BE2C (cell line): Measurements from ENCODE around the gene CDH13.

Experiments used
- DNase-seq: peaks from one replicate; pipeline ENCODE4 v3.0.0-alpha.2; 2020
- H3K27me3 ChIP-seq: fragments of 250-450 bp; sonication (Bioruptor Pico); 2 replicates; pipeline ENCODE4 v1.5.1; 2020; ENCODE audit warnings: mild to moderate bottlenecking
- H3K36me3 ChIP-seq: fragments of 250-450 bp; sonication (Bioruptor Pico); 2 replicates; pipeline ENCODE4 v1.5.1; 2020; ENCODE audit warnings: mild to moderate bottlenecking
- H3K4me1 ChIP-seq: fragments of 250-450 bp; sonication (Bioruptor Pico); 2 replicates; pipeline ENCODE4 v1.5.1; 2020
- H3K4me3 ChIP-seq: 2 replicates; pipeline ENCODE4 v1.5.1; 2011; ENCODE audit warnings: low read depth, low read length
- H3K9me3 ChIP-seq: fragments of 250-450 bp; sonication (Bioruptor Pico); 2 replicates; pipeline ENCODE4 v1.5.1; 2020
- TF ChIP-seq, protein P1 (sequence below): IDR thresholded peaks from 2 replicates; pipeline ENCODE4 v1.5.1; 2012; ENCODE audit warnings: mild to moderate bottlenecking, low read depth, low read length

The CDH13 gene

DNA sequence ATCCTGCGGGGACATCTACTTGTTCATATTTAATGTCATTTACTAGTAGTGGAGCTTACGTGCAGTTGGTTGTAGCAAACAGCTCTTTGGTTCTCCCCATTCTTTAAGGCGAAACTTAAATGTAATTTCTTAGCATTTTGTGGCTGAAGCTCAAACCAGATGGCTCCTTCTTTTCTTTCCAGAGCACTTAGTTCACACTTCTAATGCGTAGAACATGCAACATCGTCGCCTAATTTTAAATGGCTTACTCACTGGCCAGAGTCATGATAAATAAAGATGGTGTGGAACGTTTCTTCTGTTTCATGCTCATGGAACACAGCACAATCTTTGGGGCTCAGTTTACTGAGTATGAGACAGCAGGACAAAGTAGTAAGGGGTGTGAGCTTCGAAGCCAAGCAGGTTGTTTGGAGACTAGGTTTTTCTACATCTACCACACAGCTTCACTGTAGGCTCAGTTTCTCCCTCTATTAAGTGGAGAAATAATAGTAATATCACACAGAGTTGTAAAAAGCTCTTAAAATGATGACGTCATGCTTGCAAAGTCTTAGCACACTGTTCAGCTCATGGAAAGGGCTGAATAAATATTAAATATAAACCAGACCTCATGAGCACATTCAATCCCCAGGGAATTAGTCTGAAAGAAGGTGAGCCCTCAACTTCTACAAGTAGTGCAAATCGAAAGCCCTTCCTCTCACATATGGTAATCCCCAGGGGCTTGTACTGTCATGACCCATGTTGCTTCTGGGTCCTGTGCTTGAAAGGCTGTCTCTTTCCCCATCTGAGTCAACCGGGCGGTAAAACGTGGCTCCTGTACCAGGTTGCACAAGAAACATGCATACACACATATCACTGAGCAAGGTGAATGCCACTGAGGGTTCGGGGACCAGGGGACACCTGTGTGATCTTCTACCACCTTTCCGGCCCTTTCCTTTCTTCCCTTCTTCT, 384.3 kb downstream of the CDH13 start:
- H3K36me3 ChIP-seq: no peaks in the 10 kb centered on the region
- no peaks in the 10 kb centered on the region for H3K9me3 ChIP-seq
- H3K4me3 ChIP-seq: no peak overlapping the region
- H3K27me3 ChIP-seq: no peaks in the 10 kb centered on the region
- no peaks in the 10 kb centered on the region for H3K4me1 ChIP-seq
- TF ChIP-seq, protein P1, sequence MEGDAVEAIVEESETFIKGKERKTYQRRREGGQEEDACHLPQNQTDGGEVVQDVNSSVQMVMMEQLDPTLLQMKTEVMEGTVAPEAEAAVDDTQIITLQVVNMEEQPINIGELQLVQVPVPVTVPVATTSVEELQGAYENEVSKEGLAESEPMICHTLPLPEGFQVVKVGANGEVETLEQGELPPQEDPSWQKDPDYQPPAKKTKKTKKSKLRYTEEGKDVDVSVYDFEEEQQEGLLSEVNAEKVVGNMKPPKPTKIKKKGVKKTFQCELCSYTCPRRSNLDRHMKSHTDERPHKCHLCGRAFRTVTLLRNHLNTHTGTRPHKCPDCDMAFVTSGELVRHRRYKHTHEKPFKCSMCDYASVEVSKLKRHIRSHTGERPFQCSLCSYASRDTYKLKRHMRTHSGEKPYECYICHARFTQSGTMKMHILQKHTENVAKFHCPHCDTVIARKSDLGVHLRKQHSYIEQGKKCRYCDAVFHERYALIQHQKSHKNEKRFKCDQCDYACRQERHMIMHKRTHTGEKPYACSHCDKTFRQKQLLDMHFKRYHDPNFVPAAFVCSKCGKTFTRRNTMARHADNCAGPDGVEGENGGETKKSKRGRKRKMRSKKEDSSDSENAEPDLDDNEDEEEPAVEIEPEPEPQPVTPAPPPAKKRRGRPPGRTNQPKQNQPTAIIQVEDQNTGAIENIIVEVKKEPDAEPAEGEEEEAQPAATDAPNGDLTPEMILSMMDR: no peak
- no peak for DNase-seq

DNA sequence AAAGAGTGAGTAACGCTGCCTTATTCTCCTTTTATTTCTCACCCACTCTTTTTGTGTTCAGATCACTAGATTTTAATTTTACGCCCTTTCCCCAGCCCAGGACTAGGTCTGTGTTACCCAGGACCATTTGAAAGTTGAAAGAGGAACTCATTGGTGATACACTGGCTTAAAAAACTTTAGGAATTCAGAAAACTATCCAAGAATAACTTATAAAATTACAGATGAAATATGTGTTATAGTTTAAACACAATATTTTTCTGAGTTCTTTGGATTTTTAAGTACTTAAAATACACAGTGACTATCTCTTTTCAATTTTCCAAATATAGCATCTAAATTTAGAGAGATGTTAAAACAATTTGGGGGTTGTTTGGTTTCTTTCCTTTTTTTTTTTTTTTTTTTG, 385.2 kb downstream of the CDH13 start:
- Histone ChIP-seq H3K4me3 (no peak overlapping the region), H3K9me3 (no peaks in the 10 kb centered on the region), H3K4me1 (no peaks in the 10 kb centered on the region), H3K27me3 (no peaks in the 10 kb centered on the region), H3K36me3 (no peaks in the 10 kb centered on the region)
- TF ChIP-seq, protein P1: no peak
- DNase-seq: no peak

- Histone ChIP-seq H3K4me1 (no peaks in the 10 kb centered on the region), H3K36me3 (no peaks in the 10 kb centered on the region), H3K9me3 (no peaks in the 10 kb centered on the region), H3K4me3 (no peak overlapping the region), H3K27me3 (no peaks in the 10 kb centered on the region)
- TF ChIP-seq, protein P1: no peak
- no peak for DNase-seq
Measured at GRCh38 chr16:83013071-83013470, 386.3 kb downstream of the CDH13 start.

DNA sequence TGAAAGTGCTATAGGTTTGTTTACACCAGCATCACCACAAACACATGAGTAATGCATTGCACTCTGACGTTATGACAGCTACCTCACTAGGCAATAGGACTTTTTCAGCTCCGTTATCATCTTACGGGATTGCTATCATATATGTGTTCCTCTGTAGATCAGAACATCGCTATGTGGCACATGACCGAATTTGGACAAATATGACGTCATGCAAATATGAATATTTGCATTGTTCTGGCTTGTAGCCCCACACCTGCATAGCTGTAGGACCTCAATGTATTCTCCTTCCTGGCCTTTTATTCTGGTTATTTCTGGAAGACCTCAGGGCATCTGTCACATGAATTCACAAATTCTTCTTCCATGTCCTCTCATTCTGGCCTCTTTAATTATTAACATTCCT, 393.2 kb downstream of the CDH13 start:
- Histone ChIP-seq H3K36me3 (no peaks in the 10 kb centered on the region), H3K4me1 (no peaks in the 10 kb centered on the region), H3K4me3 (no peak overlapping the region), H3K27me3 (no peaks in the 10 kb centered on the region), H3K9me3 (no peaks in the 10 kb centered on the region)
- no peak for DNase-seq
- TF ChIP-seq, protein P1: no peak

GRCh38 chr16:83021045-83021444, 394.3 kb downstream of the CDH13 start:
- DNase-seq: no peak
- H3K36me3 ChIP-seq: no peaks in the 10 kb centered on the region
- H3K4me1 ChIP-seq: no peaks in the 10 kb centered on the region
- H3K4me3 ChIP-seq: no peak overlapping the region
- no peaks in the 10 kb centered on the region for H3K9me3 ChIP-seq
- H3K27me3 ChIP-seq: no peaks in the 10 kb centered on the region
- TF ChIP-seq, protein P1: no peak

DNA sequence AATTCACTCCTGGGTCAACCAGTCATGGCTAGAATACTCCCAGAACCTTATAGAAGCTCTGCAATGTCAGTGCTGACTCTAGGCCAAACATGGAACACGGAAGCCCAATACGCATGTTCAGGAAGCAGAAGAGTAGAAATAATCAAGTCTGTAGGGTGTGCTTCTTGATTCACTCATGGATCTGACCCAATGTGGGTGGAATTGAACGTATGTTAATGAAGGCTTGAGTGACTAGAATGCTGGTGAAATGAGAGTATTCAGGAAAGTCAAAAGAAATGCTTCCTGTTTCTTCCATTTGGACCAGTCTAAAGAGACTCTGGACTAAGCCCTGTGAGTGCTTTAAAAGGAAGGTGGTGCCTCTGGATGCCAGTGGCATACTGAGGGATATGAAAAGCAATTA, 395.0 kb downstream of the CDH13 start:
- no peak for DNase-seq
- TF ChIP-seq, protein P1: no peak

More for the DNA sequence above, 395.0 kb downstream of the CDH13 start:
- H3K36me3 ChIP-seq: no peaks in the 10 kb centered on the region
- no peaks in the 10 kb centered on the region; the same call in 1 of the 2 replicates for H3K9me3 ChIP-seq
- H3K4me1 ChIP-seq: no peaks in the 10 kb centered on the region
- H3K4me3 ChIP-seq: no peak overlapping the region
- H3K27me3 ChIP-seq: no peaks in the 10 kb centered on the region
